Measurements from ENCODE around the gene ABCB10.
A peak's percentile ranks its signal among the peaks of the same experiment; 100 is the strongest.
"Not testable (repeated sequence)": the region's sequence is repeated elsewhere in the genome, so short reads cannot be mapped to it uniquely, and the experiment has no call there.

Gene ABCB10

DNA sequence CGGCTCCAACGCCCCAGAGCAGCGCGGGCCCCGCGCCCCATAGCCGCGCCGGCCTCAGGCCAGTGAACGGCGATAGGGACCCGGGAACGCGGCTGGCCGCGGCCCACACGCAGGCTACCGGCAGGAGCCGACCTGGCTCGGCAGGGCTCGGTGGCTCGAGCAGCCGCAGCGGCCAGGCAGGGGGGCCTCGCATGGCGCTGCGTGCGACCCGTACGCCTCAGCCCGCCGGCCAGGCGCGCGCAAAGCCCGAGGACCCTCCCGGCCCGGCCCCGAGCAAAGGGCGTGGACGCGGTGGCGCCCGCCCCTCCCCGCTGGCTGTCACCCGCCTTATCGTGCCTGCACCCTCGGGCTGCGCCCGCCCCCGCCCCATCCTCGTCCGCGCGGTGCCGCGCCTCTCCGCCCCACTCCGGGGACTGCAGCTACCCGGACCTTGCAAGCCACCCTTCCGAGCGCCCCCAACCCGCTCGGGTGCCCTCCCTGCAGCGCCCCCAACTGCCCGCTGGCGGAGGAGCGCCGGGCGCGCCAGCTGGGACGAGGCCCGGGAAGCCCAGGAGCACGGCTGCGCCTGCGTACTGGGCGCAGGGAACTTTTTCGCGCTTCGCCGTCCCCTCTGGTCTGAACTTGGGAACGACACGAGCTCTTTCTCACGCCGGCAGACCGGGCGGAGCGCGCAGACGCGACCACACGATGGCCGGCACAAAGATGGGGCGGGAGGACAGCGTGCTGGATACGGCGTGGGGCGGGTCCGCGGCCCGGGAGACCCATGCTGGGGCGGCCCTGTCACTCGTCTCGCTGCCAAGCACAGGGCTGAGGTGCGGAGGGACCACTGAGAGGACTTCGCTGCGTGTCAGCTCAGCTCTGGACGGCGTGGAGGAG lies at the start of gene ABCB10:
ABCB10 (minus strand) TSS at position 248 of the 876 bp plus-strand sequence; CDS start at position 193, 55 bp downstream.
- H3K27ac ChIP-seq (ENCODE audit: low read depth, low read length), result no peak within 1 kb of the TSS
- peaks cover 35% of the 10 kb centered on the region for H3K79me2 ChIP-seq (ENCODE audit: control insufficient read depth, insufficient read depth, low read length, unreplicated experiment)
- H3K4me1 ChIP-seq (ENCODE audit: control insufficient read depth, insufficient read depth, low read length, unreplicated experiment), result peaks cover 10% of the 10 kb centered on the region
- H3K4me3 ChIP-seq (ENCODE audit: low read depth, low read length), result peak within 1 kb of the TSS; percentile 82
- H2AFZ ChIP-seq (ENCODE audit: low read length, unreplicated experiment), result peak within 1 kb of the TSS; percentile 67
- no peaks in the 10 kb centered on the region for H3K27me3 ChIP-seq (ENCODE audit: insufficient read depth, low read length)
- no peaks in the 10 kb centered on the region for H3K36me3 ChIP-seq (ENCODE audit: insufficient read depth, low read length)

DNA sequence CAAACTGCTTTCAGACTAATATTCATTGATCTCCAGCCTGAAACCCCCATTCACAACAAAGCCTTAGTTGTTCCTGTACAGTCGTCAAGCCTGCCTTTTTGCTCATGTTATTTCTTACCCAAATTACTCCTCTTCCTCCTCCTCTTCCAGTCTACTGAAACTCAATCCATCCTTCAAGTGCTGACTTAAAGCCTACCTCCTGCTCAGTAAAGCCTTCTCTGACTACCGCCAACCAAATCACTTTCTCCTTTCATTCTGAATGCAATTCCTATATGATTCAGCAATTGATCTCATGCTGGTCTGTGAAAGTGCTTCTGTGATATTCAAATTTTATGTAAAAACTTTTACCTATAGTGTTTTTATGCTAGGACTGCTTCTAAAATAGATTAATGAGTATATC lies 48.9 kb upstream of the ABCB10 start:
- Histone ChIP-seq H3K27ac (ENCODE audit: low read depth, low read length) (no peak overlapping the region), H3K36me3 (ENCODE audit: insufficient read depth, low read length) (peaks cover 27% of the 10 kb centered on the region), H3K27me3 (ENCODE audit: insufficient read depth, low read length) (no peaks in the 10 kb centered on the region), H3K4me1 (ENCODE audit: control insufficient read depth, insufficient read depth, low read length, unreplicated experiment) (no peaks in the 10 kb centered on the region), H3K79me2 (ENCODE audit: control insufficient read depth, insufficient read depth, low read length, unreplicated experiment) (no peaks in the 10 kb centered on the region), H3K4me3 (ENCODE audit: low read depth, low read length) (no peak overlapping the region), H2AFZ (ENCODE audit: low read length, unreplicated experiment) (no peak overlapping the region)

DNA sequence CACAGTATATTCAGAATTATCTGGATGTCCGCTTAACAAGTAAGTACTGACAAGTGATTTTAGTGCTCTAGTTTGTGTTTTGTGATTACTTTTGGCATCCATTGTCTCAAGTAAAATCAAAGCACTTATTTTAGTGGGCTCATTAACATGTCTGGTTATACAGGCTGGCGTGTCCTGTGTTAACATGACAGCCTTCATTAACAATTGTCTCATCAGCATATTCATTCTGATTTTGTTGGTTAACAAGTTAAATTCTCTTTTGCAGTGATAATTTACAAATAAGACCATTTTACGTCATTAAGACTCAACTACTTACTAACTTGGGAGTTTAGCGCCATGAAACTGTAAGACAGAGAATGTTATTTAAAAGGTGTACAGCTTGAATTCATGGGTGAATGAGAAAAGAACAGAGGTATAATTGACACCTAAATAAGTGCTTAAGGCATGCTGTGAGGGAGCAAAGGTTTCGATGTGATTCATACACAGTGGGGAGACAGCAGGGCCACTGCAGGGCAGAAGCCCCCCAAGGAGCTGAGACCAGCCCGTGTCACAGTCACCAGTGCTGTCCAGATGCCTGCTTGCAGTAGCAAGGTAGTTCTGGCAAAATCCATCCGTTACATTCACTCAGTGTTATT lies 45.0 kb upstream of the ABCB10 start:
- Histone ChIP-seq H3K4me3 (ENCODE audit: low read depth, low read length) (no peak overlapping the region), H3K4me1 (ENCODE audit: control insufficient read depth, insufficient read depth, low read length, unreplicated experiment) (no peaks in the 10 kb centered on the region), H3K36me3 (ENCODE audit: insufficient read depth, low read length) (peaks cover 37% of the 10 kb centered on the region), H3K27me3 (ENCODE audit: insufficient read depth, low read length) (no peaks in the 10 kb centered on the region), H2AFZ (ENCODE audit: low read length, unreplicated experiment) (no peak overlapping the region), H3K27ac (ENCODE audit: low read depth, low read length) (no peak overlapping the region), H3K79me2 (ENCODE audit: control insufficient read depth, insufficient read depth, low read length, unreplicated experiment) (peaks cover 9% of the 10 kb centered on the region)

- Histone ChIP-seq H3K36me3 (ENCODE audit: insufficient read depth, low read length) (peaks cover 24% of the 10 kb centered on the region), H3K4me3 (ENCODE audit: low read depth, low read length) (no peak overlapping the region), H3K27ac (ENCODE audit: low read depth, low read length) (no peak overlapping the region), H3K79me2 (ENCODE audit: control insufficient read depth, insufficient read depth, low read length, unreplicated experiment) (peaks cover 21% of the 10 kb centered on the region), H3K27me3 (ENCODE audit: insufficient read depth, low read length) (no peaks in the 10 kb centered on the region), H3K4me1 (ENCODE audit: control insufficient read depth, insufficient read depth, low read length, unreplicated experiment) (peaks cover 22% of the 10 kb centered on the region), H2AFZ (ENCODE audit: low read length, unreplicated experiment) (no peak overlapping the region)
These were observed 41.7 kb upstream of the ABCB10 start for GRCh38 chr1:229600229-229600628.

DNA sequence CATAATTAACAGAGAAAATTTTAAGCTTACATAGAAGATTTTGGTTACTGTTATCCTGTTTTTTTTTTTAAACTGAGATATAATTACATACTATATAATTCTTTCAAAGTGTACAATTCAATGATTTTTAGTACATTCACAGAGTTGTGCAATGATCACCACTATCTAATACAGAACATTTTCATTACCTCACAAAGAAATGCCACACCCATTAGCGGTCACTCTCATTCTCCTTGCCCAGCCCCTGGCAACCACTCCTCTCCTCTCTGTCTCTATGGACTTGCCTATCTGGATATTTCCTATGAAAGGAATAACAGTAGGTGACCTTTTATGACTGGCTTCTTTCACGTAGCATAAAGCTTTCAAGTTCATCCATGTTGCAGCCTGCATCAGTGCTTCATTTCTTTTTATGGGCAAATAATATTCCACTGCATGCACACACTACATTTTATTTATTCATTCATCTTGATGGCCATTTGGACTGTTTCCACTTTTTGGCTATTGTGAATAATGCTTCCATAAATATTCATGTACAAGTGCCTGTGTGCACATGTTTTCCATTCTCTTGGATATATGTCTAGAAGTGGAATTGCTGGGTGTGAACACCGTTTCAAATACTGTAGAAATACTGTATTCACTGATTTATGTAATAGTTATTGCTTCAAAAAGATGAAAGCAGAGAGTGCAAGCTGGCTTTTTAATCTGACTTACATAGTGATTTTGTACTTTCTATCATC lies 40.9 kb upstream of the ABCB10 start:
- Histone ChIP-seq H2AFZ (ENCODE audit: low read length, unreplicated experiment) (no peak overlapping the region), H3K36me3 (ENCODE audit: insufficient read depth, low read length) (peaks cover 31% of the 10 kb centered on the region), H3K27me3 (ENCODE audit: insufficient read depth, low read length) (no peaks in the 10 kb centered on the region), H3K79me2 (ENCODE audit: control insufficient read depth, insufficient read depth, low read length, unreplicated experiment) (peaks cover 26% of the 10 kb centered on the region), H3K4me3 (ENCODE audit: low read depth, low read length) (no peak overlapping the region), H3K4me1 (ENCODE audit: control insufficient read depth, insufficient read depth, low read length, unreplicated experiment) (peaks cover 22% of the 10 kb centered on the region), H3K27ac (ENCODE audit: low read depth, low read length) (peak overlapping the region; percentile 36; the same call in 1 of the 2 replicates)

DNA sequence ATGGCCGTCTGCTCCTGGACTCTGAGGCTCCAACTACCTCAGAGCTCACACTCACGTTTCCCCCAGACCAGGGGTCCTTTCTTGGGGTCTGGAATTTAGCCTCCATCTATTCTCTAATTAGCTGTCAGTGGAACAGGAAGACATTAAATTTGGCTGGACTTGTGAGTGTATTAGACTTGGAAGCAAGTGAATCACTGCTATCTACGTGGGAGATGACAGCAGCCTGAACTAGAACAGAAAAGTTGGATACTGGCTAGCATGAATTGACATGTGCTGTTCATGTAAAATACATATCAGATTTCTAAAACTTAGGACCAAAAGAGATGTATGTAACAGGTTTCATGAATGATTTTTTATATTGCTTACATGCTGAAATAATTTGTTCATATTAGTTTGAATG lies 39.4 kb upstream of the ABCB10 start:
- Histone ChIP-seq H3K4me3 (ENCODE audit: low read depth, low read length) (no peak overlapping the region), H3K27me3 (ENCODE audit: insufficient read depth, low read length) (no peaks in the 10 kb centered on the region), H3K36me3 (ENCODE audit: insufficient read depth, low read length) (peaks cover 36% of the 10 kb centered on the region), H3K79me2 (ENCODE audit: control insufficient read depth, insufficient read depth, low read length, unreplicated experiment) (peaks cover 26% of the 10 kb centered on the region), H2AFZ (ENCODE audit: low read length, unreplicated experiment) (no peak overlapping the region), H3K4me1 (ENCODE audit: control insufficient read depth, insufficient read depth, low read length, unreplicated experiment) (peaks cover 22% of the 10 kb centered on the region), H3K27ac (ENCODE audit: low read depth, low read length) (peak overlapping the region; percentile 82)

GRCh38 chr1:229596925-229597699 lies 38.6 kb upstream of the ABCB10 start:
- Histone ChIP-seq H3K79me2 (ENCODE audit: control insufficient read depth, insufficient read depth, low read length, unreplicated experiment) (peaks cover 26% of the 10 kb centered on the region), H2AFZ (ENCODE audit: low read length, unreplicated experiment) (no peak overlapping the region), H3K4me1 (ENCODE audit: control insufficient read depth, insufficient read depth, low read length, unreplicated experiment) (peaks cover 22% of the 10 kb centered on the region), H3K36me3 (ENCODE audit: insufficient read depth, low read length) (peaks cover 36% of the 10 kb centered on the region), H3K27me3 (ENCODE audit: insufficient read depth, low read length) (no peaks in the 10 kb centered on the region), H3K27ac (ENCODE audit: low read depth, low read length) (peak overlapping the region; percentile 82), H3K4me3 (ENCODE audit: low read depth, low read length) (no peak overlapping the region)

GRCh38 chr1:229595876-229596275 lies 37.4 kb upstream of the ABCB10 start:
- H3K27ac ChIP-seq (ENCODE audit: low read depth, low read length); H3K4me3 ChIP-seq (ENCODE audit: low read depth, low read length); H2AFZ ChIP-seq (ENCODE audit: low read length, unreplicated experiment); H3K27me3 ChIP-seq (ENCODE audit: insufficient read depth, low read length): not testable (repeated sequence)
- Histone ChIP-seq H3K79me2 (ENCODE audit: control insufficient read depth, insufficient read depth, low read length, unreplicated experiment) (peaks cover 22% of the 10 kb centered on the region), H3K36me3 (ENCODE audit: insufficient read depth, low read length) (peaks cover 26% of the 10 kb centered on the region), H3K4me1 (ENCODE audit: control insufficient read depth, insufficient read depth, low read length, unreplicated experiment) (peaks cover 22% of the 10 kb centered on the region)

DNA sequence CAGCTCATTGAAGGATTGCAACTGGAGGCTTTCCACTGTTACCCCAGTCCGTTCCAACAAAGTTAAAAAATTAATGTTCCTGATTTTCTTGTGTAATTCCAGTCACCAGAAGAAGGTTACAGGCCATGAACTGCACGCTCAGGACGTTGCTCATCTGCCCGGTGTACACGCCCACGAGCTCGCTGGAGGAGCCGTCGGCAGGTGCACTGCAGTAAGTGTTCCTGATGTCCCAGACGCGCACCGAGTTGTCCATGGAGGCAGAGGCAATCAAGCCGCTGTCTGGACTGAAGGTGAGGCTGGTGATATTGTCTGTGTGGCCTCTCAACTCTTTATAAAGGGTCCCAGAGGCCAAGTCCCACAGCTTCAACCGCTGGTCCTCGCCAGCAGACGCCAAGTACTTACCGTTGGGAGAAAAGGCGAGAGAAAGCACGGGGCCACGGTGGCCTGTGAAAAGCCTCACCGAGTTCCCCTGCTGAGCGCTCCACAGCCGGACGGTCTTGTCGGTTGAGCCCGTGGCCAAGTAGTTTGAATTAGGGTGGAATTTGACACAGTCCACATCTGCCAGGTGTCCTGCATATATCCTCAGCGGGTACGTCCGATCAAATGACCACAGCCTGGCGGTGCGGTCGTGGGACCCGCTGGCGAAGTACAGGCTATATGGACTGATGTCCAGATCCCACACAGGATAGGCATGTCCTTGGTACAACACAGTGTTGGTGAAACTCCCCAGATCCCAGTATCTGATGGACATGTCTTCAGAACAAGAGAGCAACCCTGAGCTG lies 35.9 kb upstream of the ABCB10 start:
- Histone ChIP-seq H3K79me2 (ENCODE audit: control insufficient read depth, insufficient read depth, low read length, unreplicated experiment) (peaks cover 19% of the 10 kb centered on the region), H3K27me3 (ENCODE audit: insufficient read depth, low read length) (no peaks in the 10 kb centered on the region), H3K4me3 (ENCODE audit: low read depth, low read length) (no peak overlapping the region), H3K36me3 (ENCODE audit: insufficient read depth, low read length) (peaks cover 14% of the 10 kb centered on the region), H3K27ac (ENCODE audit: low read depth, low read length) (no peak overlapping the region), H2AFZ (ENCODE audit: low read length, unreplicated experiment) (no peak overlapping the region), H3K4me1 (ENCODE audit: control insufficient read depth, insufficient read depth, low read length, unreplicated experiment) (peaks cover 22% of the 10 kb centered on the region)

Measured in ACC112 (cell line).